ENCODE data around the gene SLC8A2. TPM values are rescaled to one million over a fixed set of nuclear protein-coding genes. Genes with fewer than 3 reads are reported as not detected.

Gene SLC8A2
- total and polyA plus RNA-seq, 2 of the 8 experiments (the other 6 are each of a cell fraction or from before 2014, with no cell fraction given) = 7.3 to 12.4 TPM

DNA sequence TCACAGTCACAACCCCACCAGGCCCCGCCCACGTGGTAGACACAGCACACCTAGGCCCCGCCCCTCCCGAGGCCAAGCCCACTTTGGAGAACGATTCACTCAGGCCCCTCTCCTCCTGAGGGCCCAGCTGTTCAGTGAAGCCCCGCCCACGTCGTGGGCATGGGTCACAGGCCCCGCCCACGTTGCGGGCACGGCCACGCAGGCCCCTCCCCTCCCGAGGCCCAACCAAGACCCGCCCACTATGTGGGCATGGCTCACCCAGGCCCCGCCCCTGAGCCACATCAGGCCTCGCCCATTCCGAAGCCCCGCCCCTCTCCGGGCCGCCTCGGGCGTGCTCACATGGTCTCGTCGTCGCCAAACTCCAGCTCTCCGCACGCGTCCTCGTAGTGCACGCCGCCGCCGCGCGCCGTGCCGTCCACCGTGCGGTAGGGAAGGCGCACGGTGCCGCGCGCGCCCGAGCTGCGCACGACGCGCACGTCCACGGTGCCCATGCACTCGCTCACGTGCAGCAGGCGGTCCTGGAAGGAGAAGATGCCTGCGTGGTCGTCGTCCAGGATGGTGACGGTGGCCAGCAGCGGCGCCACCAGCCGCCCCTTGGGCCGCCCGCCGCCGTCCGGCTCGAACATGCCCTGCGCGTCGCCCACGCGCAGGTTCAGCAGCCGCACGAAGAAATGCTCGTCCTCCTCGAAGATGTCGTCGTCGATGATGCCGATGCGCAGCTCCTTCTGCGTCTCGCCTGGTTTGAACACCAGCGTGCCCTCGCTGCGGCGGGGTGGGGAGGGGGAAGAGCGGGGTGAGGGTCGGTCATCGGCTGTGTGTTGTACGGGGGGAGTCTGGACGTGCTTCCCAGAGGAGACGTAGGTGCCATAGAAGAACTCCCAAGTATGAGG lies 24.0 kb downstream of the SLC8A2 start (continued):
- no peak for TF ChIP-seq JUN (IDR thresholded peaks at IDR 0.05; ENCODE audit: low read depth, low read length)
- TF ChIP-seq RNF2 (IDR thresholded peaks at IDR 0.05; ENCODE audit: borderline replicate concordance, low read depth, low read length, missing control alignments, poor library complexity, severe bottlenecking) = peak; percentile 78
- TF ChIP-seq, protein P1, sequence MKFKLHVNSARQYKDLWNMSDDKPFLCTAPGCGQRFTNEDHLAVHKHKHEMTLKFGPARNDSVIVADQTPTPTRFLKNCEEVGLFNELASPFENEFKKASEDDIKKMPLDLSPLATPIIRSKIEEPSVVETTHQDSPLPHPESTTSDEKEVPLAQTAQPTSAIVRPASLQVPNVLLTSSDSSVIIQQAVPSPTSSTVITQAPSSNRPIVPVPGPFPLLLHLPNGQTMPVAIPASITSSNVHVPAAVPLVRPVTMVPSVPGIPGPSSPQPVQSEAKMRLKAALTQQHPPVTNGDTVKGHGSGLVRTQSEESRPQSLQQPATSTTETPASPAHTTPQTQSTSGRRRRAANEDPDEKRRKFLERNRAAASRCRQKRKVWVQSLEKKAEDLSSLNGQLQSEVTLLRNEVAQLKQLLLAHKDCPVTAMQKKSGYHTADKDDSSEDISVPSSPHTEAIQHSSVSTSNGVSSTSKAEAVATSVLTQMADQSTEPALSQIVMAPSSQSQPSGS (IDR thresholded peaks at IDR 0.05; ENCODE audit: low read length) = no peak
- TF ChIP-seq SIRT6 (IDR thresholded peaks at IDR 0.05; ENCODE audit: low read length) = no peak
- TF ChIP-seq POLR2A (IDR thresholded peaks at IDR 0.05; ENCODE audit: control extremely low read depth in 1 of 2, low read depth in 2 of 2, low read length in 2 of 2) = no peak
- no peak; the same call in none of the 2 replicates for TF ChIP-seq SP4 (IDR thresholded peaks at IDR 0.05; ENCODE audit: low read length)
- peak; percentile 26; the same call in 1 of the 2 replicates for TF ChIP-seq TEAD4 (IDR thresholded peaks at IDR 0.05; ENCODE audit: low read depth, low read length)
- TF ChIP-seq RXRA (IDR thresholded peaks at IDR 0.05; ENCODE audit: insufficient read depth, low read depth, low read length) = no peak
- peak; percentile 86; the same call in 1 of the 2 replicates for TF ChIP-seq RBBP5 (IDR thresholded peaks at IDR 0.05; ENCODE audit: borderline replicate concordance, low read depth, low read length)
- no peak for TF ChIP-seq RFX5 (IDR thresholded peaks at IDR 0.05; ENCODE audit: borderline replicate concordance, low read depth, low read length)
- TF ChIP-seq SP2 (IDR thresholded peaks at IDR 0.05; ENCODE audit: low read length) = no peak
- TF ChIP-seq CHD1 (IDR thresholded peaks at IDR 0.05; ENCODE audit: low read depth, low read length) = no peak
- TF ChIP-seq TAF7 (optimal IDR thresholded peaks at IDR 0.05; ENCODE audit: borderline replicate concordance, low read depth, low read length) = no peak
- TF ChIP-seq TBP (IDR thresholded peaks at IDR 0.05; ENCODE audit: low read depth, low read length) = no peak; the same call in 1 of the 2 replicates
- TF ChIP-seq, protein P2, sequence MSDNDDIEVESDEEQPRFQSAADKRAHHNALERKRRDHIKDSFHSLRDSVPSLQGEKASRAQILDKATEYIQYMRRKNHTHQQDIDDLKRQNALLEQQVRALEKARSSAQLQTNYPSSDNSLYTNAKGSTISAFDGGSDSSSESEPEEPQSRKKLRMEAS (IDR thresholded peaks at IDR 0.05) = peak; percentile 96
- no peak; the same call in 1 of the 2 replicates for TF ChIP-seq TAF1 (IDR thresholded peaks at IDR 0.05; ENCODE audit: low read depth, low read length)
- TF ChIP-seq SUZ12 (IDR thresholded peaks at IDR 0.05; ENCODE audit: low read length) = no peak
- TF ChIP-seq, protein P3, sequence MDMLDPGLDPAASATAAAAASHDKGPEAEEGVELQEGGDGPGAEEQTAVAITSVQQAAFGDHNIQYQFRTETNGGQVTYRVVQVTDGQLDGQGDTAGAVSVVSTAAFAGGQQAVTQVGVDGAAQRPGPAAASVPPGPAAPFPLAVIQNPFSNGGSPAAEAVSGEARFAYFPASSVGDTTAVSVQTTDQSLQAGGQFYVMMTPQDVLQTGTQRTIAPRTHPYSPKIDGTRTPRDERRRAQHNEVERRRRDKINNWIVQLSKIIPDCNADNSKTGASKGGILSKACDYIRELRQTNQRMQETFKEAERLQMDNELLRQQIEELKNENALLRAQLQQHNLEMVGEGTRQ (IDR thresholded peaks at IDR 0.05; ENCODE audit: low read length) = peak; percentile 36; the same call in 1 of the 2 replicates
- TF ChIP-seq BCL11A (IDR thresholded peaks at IDR 0.05; ENCODE audit: low read depth in 2 of 2, low read length in 2 of 2) = no peak
- TF ChIP-seq, protein P4, sequence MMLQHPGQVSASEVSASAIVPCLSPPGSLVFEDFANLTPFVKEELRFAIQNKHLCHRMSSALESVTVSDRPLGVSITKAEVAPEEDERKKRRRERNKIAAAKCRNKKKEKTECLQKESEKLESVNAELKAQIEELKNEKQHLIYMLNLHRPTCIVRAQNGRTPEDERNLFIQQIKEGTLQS (IDR thresholded peaks at IDR 0.05; ENCODE audit: insufficient read depth, low read depth, low read length) = 0 out of 2 replicates have a peak, but pooled peaks have one; percentile 19
